A673 (cell line): ENCODE measurements around the gene SHLD2. TPM values are rescaled to one million over a fixed set of nuclear protein-coding genes. Genes with fewer than 3 reads are reported as not detected.
"Not testable (repeated sequence)": the region's sequence is repeated elsewhere in the genome, so short reads cannot be mapped to it uniquely, and the experiment has no call there.

ENCODE experiments used
- BruUV-seq: library from RNA; stranded (reverse); fragments of 400-500 nt; replicated peaks from 2 replicates; lab custom pipeline; 2021; lab: Mats Ljungman, UMichigan
- CTCF ChIA-PET: fragments of 300-600 bp; sonication (Branson Sonifier 250); formaldehyde crosslinking; loops from one replicate; lab custom pipeline; 2022; ENCODE audit warnings: antibody characterized with exemption; lab: Charles Lee
- POLR2A ChIA-PET: fragments of 300-600 bp; sonication (Branson Sonifier 250); formaldehyde crosslinking; loops from one replicate; lab custom pipeline; 2022; ENCODE audit warnings: antibody characterized with exemption; ENCODE audit not compliant: low non-redundant PET; lab: Charles Lee
- DNase-seq: peaks from one replicate; pipeline ENCODE4 v3.0.0-alpha.2; 2015; ENCODE audit warnings: low spot score
- H3K27ac ChIP-seq: fragments of 200-600 bp; sonication (generic); 2 replicates; pipeline ENCODE4 v1.5.1; 2016; ENCODE audit warnings: mixed run types, low read depth, mild to moderate bottlenecking, mixed read lengths, antibody characterized with exemption, low read length; ENCODE audit not compliant: poor library complexity, severe bottlenecking
- H3K27me3 ChIP-seq: fragments of 200-600 bp; sonication (generic); replicated peaks from 2 replicates; pipeline ENCODE4 v1.6.1; 2017; ENCODE audit warnings: mixed run types, low read depth, mild to moderate bottlenecking, mixed read lengths, antibody characterized with exemption, low read length; ENCODE audit not compliant: insufficient read depth, poor library complexity
- H3K36me3 ChIP-seq: fragments of 200-600 bp; sonication (generic); 2 replicates; pipeline ENCODE4 v1.6.1; 2016; ENCODE audit warnings: mixed run types, mild to moderate bottlenecking, mixed read lengths, antibody characterized with exemption, low read length; ENCODE audit not compliant: insufficient read depth, poor library complexity, severe bottlenecking
- H3K4me1 ChIP-seq: fragments of 200-600 bp; sonication (generic); 2 replicates; pipeline ENCODE4 v1.6.1; 2017; ENCODE audit warnings: mixed run types, mild to moderate bottlenecking, mixed read lengths, antibody characterized with exemption, low read length; ENCODE audit not compliant: insufficient read depth, poor library complexity, severe bottlenecking
- H3K4me3 ChIP-seq: fragments of 200-600 bp; sonication (generic); 2 replicates; pipeline ENCODE4 v1.5.1; 2016; ENCODE audit warnings: low read depth, mixed run types, mild to moderate bottlenecking, mixed read lengths, low read length; ENCODE audit not compliant: poor library complexity, severe bottlenecking
- H3K9me3 ChIP-seq: fragments of 200-600 bp; sonication (generic); 2 replicates; pipeline ENCODE4 v1.6.1; 2016; ENCODE audit warnings: mixed run types, low read depth, mild to moderate bottlenecking, mixed read lengths, antibody characterized with exemption, low read length; ENCODE audit not compliant: poor library complexity, severe bottlenecking
- EZH2 ChIP-seq: fragments of 200-600 bp; sonication (generic); IDR thresholded peaks from 2 replicates; pipeline ENCODE4 v1.6.1; 2017; ENCODE audit warnings: borderline replicate concordance, low read depth, mild to moderate bottlenecking, mixed read lengths, antibody characterized with exemption, low read length; ENCODE audit not compliant: poor library complexity, severe bottlenecking
- intact Hi-C: fragments of 100-400 bp; cut with micrococcal nuclease; formaldehyde crosslinking; loops from one replicate; pipeline ENCODE4 v1.10.0; 2022; ENCODE audit not compliant: unreplicated experiment
- total RNA-seq: library from RNA; stranded (reverse); gene quantifications from 2 replicates; pipeline ENCODE4 v1.2.3, GENCODE V29; 2021
- TF ChIP-seq, protein P1 (sequence below): fragments of 300-800, 200-600 bp; sonication (generic); conservative IDR thresholded peaks from 2 replicates; pipeline ENCODE4 v1.5.1; 2017; ENCODE audit warnings: low read depth, mild to moderate bottlenecking, antibody characterized with exemption, low read length, moderate library complexity, mixed read lengths

The SHLD2 gene
- total RNA-seq, 1 experiment from 2014 or later = 36.7 TPM

DNA sequence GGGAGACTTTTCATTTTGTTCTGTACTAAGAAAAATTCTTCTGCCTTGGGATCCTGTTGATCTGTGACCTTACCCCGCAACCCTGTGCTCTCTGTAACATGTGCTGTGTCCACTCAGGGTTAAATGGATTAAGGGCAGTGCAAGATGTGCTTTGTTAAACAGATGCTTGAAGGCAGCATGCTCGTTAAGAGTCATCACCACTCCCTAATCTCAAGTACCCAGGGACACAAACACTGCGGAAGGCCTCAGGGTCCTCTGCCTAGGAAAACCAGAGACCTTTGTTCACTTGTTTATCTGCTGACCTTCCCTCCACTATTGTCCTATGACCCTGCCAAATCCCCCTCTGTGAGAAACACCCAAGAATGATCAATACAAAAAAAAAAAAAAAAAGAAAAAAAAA is 13.4 kb upstream of the SHLD2 start:
- H3K4me3 ChIP-seq, H3K9me3 ChIP-seq, H3K27me3 ChIP-seq, intact Hi-C loops, CTCF ChIA-PET, H3K36me3 ChIP-seq, BruUV-seq, DNase-seq, POLR2A ChIA-PET, H3K27ac ChIP-seq: not testable (repeated sequence)
- H3K4me1 ChIP-seq = peaks cover 31% of the 10 kb centered on the region

DNA sequence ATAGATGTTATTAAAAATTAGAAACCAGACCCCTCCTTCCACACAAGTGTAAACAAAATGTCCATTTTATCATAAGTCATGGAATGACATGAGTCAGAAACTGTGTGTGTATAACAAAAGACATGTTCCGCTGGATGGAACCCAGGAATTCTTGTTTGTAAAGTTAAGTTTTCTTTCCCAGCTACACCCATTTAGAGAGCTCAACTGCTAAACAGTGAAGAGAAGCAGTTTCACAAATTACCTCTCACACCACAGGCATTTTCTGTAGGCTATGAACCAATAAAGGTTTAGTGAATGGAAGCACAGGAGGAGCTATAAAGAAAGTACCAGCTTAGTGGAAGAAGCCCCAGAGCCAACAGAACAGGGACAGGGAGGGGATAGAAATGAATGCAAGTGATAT is 12.8 kb upstream of the SHLD2 start:
- intact Hi-C loops, POLR2A ChIA-PET, H3K27me3 ChIP-seq, H3K4me3 ChIP-seq, BruUV-seq, H3K9me3 ChIP-seq, H3K27ac ChIP-seq, CTCF ChIA-PET, H3K36me3 ChIP-seq: not testable (repeated sequence)
- peak; percentile 61 for DNase-seq
- H3K4me1 ChIP-seq = peaks cover 31% of the 10 kb centered on the region

DNA sequence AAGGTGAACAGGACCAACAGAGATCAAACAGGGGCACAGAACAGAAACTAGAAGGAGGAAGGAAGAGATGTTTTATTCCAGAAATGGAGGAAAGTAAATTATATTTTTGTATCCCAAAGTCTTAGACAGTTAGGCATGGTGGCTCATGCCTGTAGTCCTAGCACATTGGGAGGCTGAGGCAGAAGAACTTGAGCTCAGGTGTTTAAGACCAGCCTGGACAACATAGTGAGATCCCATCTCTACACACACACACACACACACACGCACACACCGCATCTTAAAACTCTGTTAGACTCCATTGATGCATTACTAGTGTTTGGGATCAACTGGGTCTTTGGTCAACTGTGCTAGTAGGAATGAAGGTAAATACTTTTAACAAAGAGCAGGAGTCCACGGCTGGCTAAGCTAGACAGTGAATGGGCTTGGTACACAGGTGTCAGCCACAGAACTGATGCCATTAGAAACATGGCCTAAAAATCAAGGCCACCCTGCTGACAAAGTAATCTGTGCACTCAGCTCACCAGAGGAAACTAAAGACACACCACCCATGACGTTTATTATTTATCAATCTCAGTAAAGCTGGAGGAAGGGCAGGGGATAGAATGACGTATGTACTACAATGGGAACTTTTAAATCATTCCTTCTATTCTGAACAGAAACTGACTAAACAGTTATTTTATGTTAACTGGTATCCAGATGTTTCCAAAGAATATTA is 11.3 kb upstream of the SHLD2 start:
- H3K36me3 ChIP-seq, H3K4me3 ChIP-seq, H3K27me3 ChIP-seq, BruUV-seq, POLR2A ChIA-PET, intact Hi-C loops, H3K9me3 ChIP-seq, CTCF ChIA-PET: not testable (repeated sequence)
- H3K4me1 ChIP-seq = peaks cover 31% of the 10 kb centered on the region
- DNase-seq = peak; percentile 58
- H3K27ac ChIP-seq = peak overlapping the region; percentile 59

DNA sequence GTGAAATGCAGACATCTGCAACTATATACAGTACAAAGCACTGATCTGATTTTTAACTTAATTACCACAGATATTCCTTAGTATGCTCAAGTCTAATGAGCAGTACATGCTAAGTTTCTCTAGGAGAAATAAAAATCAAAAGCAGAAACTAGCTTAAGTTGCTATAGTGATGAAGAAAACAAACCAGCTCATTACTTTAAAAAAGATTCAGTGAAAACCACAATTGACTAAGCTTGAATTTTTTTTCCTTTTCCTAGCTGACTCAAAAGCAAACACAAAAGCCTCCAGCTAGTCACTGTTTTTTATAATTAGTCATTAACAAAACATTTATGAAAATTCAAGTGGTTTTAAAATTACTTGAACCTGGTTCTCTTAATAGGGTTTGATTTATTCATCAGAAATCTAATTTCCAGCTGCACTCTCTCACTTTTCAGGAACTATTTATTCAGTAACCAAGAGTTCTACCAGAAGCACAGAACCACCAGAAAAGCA is 10.7 kb upstream of the SHLD2 start:
- H3K4me1 ChIP-seq = peaks cover 31% of the 10 kb centered on the region
- peak overlapping the region; percentile 59 for H3K27ac ChIP-seq
- H3K36me3 ChIP-seq, POLR2A ChIA-PET, H3K9me3 ChIP-seq, H3K4me3 ChIP-seq, BruUV-seq, H3K27me3 ChIP-seq, intact Hi-C loops, CTCF ChIA-PET, DNase-seq: not testable (repeated sequence)

DNA sequence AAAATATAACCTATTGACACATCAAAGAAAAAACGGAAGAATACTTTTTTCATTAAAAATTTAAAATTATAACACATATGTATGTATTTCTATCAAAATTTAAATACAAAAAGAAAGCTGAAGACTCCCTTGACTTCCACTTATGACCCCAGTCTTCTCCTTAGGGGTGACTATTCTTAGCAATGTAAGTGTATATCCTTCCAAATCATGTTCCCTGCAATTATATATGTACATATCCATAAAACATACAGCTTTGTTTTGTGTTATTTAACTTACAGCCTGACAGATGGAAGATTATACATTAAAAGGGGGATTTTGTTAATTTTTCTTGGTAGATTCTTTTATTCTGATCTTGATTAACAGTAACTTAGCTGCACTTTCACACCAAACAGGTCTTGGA is 9.5 kb upstream of the SHLD2 start:
- H3K4me1 ChIP-seq = peaks cover 40% of the 10 kb centered on the region
- POLR2A ChIA-PET = no interaction called here
- no peaks in the 10 kb centered on the region for H3K27me3 ChIP-seq
- no TSS peak for BruUV-seq
- H3K4me3 ChIP-seq = no peak overlapping the region
- no peaks in the 10 kb centered on the region for H3K36me3 ChIP-seq
- H3K27ac ChIP-seq = no peak overlapping the region
- intact Hi-C loops = no loop called here
- DNase-seq = no peak
- no peaks in the 10 kb centered on the region for H3K9me3 ChIP-seq
- CTCF ChIA-PET = no interaction called here
- no peak for TF ChIP-seq EZH2
- TF ChIP-seq, protein P1, sequence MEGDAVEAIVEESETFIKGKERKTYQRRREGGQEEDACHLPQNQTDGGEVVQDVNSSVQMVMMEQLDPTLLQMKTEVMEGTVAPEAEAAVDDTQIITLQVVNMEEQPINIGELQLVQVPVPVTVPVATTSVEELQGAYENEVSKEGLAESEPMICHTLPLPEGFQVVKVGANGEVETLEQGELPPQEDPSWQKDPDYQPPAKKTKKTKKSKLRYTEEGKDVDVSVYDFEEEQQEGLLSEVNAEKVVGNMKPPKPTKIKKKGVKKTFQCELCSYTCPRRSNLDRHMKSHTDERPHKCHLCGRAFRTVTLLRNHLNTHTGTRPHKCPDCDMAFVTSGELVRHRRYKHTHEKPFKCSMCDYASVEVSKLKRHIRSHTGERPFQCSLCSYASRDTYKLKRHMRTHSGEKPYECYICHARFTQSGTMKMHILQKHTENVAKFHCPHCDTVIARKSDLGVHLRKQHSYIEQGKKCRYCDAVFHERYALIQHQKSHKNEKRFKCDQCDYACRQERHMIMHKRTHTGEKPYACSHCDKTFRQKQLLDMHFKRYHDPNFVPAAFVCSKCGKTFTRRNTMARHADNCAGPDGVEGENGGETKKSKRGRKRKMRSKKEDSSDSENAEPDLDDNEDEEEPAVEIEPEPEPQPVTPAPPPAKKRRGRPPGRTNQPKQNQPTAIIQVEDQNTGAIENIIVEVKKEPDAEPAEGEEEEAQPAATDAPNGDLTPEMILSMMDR = no peak
